GM18520 (cell line): ENCODE results near the gene FTO.

ENCODE experiments used
- ATAC-seq: cut with Tn5 transposase; IDR thresholded peaks from one replicate; pipeline ENCODE4 v1.9.1; 2021; ENCODE audit not compliant: unreplicated experiment

Gene FTO

GRCh38 chr16:53752560-53752959 is 48.6 kb downstream of the FTO start:
- no peak for ATAC-seq

GRCh38 chr16:53753431-53753830 is 49.5 kb downstream of the FTO start:
- ATAC-seq = no peak

- no peak for ATAC-seq
Measured at GRCh38 chr16:53755026-53755910, 51.3 kb downstream of the FTO start.

GRCh38 chr16:53756275-53756996 is 52.5 kb downstream of the FTO start:
- no peak for ATAC-seq

GRCh38 chr16:53757971-53758609 is 54.1 kb downstream of the FTO start:
- no peak for ATAC-seq

GRCh38 chr16:53761962-53762703 is 58.2 kb downstream of the FTO start:
- no peak for ATAC-seq

GRCh38 chr16:53766304-53767016 is 62.5 kb downstream of the FTO start:
- no peak for ATAC-seq

- no peak for ATAC-seq
Measured at GRCh38 chr16:53768167-53768566, 64.2 kb downstream of the FTO start.

- no peak for ATAC-seq
Measured at GRCh38 chr16:53768593-53768992, 64.6 kb downstream of the FTO start.

GRCh38 chr16:53769185-53769584 is 65.2 kb downstream of the FTO start:
- ATAC-seq = no peak

GRCh38 chr16:53769787-53770186 is 65.8 kb downstream of the FTO start:
- no peak for ATAC-seq

GRCh38 chr16:53770641-53771040 is 66.7 kb downstream of the FTO start:
- no peak for ATAC-seq

- ATAC-seq = no peak
Measured at GRCh38 chr16:53771655-53772497, 67.9 kb downstream of the FTO start.

- ATAC-seq = no peak
Measured at GRCh38 chr16:53773150-53773846, 69.3 kb downstream of the FTO start.

- no peak for ATAC-seq
Measured at GRCh38 chr16:53773881-53774280, 69.9 kb downstream of the FTO start.

- ATAC-seq = no peak
Measured at GRCh38 chr16:53775106-53775820, 71.3 kb downstream of the FTO start.

GRCh38 chr16:53775821-53776431 is 72.0 kb downstream of the FTO start:
- ATAC-seq = no peak

- ATAC-seq = no peak
Measured at GRCh38 chr16:53779186-53779585, 75.2 kb downstream of the FTO start.
